Esophagus squamous epithelium (tissue), 4 donors: ENCODE data around the gene MEOX2.

ENCODE experiments used
- CTCF ChIP-seq, 6 experiments: fragments of 450-650 bp in 4 of 6; fragments of 200-600 bp in 2 of 6; sonication (generic) in 2 of 6; IDR thresholded peaks; one replicate each; pipeline ENCODE4 v1.5.1; 2016 to 2019; ENCODE audit warnings: antibody characterized with exemption in 6 of 6, mild to moderate bottlenecking in 4 of 6, moderate library complexity in 4 of 6
- POLR2A ChIP-seq, 4 donors: fragments of 450-650 bp; IDR thresholded peaks; one replicate each; pipeline ENCODE4 v1.6.1; 2017; ENCODE audit warnings: antibody characterized with exemption in 4 of 4, mild to moderate bottlenecking in 4 of 4, moderate library complexity in 3 of 4

GRCh38 chr7:15582773-15583172 is 103.7 kb downstream of the MEOX2 start:
- TF ChIP-seq POLR2A (IDR thresholded peaks at IDR 0.05) (no peak), CTCF (IDR thresholded peaks at IDR 0.05) (no peak)
